NAMALWA (cell line): ENCODE results near the gene FAM209B.
A peak's percentile ranks its signal among the peaks of the same experiment; 100 is the strongest.
"Not testable (repeated sequence)": the region's sequence is repeated elsewhere in the genome, so short reads cannot be mapped to it uniquely, and the experiment has no call there.

Source experiments
- DNase-seq: peaks from one replicate; pipeline ENCODE4 v3.0.0-alpha.2; 2015; ENCODE audit warnings: low spot score

Gene FAM209B

DNA sequence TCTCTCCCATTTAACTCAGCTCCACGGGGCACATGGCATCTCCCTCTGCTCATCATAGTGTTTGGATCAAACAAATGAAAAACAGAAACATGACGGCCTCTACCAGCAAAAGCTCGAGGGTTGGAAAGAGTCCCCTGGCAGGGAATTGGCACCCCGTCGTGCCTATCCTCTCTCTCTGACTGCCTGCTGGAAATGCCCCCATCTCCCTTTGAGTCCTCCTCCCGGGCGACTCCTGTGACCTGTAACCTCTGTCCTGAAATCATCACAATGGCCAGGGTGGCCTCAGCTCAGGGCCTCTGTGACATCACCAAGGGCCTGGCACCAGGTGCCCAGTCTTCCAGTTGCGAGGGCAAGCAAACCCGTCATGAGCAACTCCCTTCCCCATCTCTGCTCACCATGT is at the start of gene FAM209B:
FAM209B (plus strand) TSS at position 301 of the 400 bp plus-strand sequence; CDS start at position 397, 96 bp downstream.
- not testable (repeated sequence) for DNase-seq

DNA sequence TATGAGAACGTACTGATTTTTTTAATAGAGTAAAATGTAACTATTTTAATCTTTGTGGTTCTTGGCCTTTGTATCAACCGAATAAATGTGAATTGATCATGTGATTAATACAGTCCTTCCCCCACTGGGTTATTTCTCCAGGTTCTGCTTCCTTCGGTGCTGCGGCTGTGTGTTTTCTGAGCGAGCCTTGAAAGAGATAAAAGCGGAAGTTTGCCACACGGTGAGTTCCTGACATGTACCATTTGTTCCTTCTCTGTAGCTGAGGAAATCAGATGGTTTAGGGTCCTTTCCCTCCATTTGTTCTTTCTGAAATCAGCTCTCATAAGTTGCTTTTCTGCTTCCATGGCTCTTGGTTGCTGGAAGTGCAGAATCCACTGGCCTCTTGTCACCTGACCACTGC is 49.1 kb upstream of the FAM209B start:
- no peak for DNase-seq

DNA sequence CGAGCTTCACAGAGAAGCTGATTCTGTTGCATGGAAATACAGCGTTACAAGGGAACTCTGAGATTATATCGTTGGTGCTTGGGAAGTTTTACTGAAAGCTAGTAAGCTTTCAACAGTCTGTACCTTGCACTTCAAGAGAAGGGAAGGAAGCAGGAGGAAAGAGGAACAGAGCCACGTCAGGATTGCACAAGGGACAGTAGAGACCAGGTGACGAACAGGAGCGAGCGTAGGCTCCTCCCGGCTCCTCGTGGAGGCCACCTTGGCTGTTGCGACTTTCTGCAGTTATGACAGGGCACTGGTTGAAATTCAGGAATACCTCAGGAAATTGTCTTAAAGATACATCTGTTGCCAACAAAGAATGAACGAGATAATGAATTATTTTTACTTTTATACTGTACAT is 45.8 kb upstream of the FAM209B start:
- no peak for DNase-seq

DNA sequence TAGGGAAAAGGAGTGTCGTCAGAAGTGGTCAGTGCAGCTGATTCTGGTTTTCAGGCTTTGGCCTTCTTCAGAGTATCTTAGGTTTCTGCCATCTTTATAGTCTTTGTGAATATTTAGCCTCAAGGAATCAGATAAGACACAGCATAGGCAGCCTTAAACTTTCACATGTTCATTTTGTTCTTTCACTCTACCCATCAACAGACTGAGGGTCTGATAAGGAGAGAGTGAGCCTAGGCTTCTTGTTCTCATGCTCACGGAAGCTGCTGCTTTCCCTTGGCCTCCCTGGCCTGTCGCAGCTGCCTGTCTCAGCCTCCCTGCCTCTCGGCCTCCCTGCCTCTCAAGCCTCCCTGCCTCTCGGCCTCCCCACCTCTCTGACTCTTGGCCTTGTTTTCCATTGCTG is 44.5 kb upstream of the FAM209B start:
- no peak for DNase-seq

- DNase-seq: no peak
These were observed 31.9 kb upstream of the FAM209B start for GRCh38 chr20:56501116-56501515.

DNA sequence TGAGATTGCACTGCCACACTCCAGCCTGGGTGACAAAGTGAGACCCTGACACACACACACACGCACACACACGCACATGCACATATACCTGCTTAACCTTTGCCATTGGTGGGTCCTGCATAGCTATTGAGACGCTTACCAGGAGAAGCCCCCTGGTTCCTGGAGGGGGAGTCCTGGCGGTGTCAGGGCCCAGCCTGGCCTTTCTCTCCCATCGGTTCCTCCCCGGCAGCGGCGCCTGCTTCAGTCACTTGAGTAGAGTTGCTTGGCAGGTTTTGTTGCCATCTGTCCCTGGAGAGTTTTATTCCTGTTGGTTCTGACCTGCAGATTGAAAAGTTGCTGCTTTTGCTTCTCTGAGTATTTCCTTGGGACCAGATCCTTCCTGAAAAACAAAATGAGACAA is 29.1 kb upstream of the FAM209B start:
- DNase-seq: no peak

GRCh38 chr20:56504373-56505005 is 28.6 kb upstream of the FAM209B start:
- peak; percentile 39 for DNase-seq

- no peak for DNase-seq
These were observed 26.9 kb upstream of the FAM209B start for GRCh38 chr20:56506103-56506502.

GRCh38 chr20:56511926-56512325 is 21.1 kb upstream of the FAM209B start:
- DNase-seq: no peak

DNA sequence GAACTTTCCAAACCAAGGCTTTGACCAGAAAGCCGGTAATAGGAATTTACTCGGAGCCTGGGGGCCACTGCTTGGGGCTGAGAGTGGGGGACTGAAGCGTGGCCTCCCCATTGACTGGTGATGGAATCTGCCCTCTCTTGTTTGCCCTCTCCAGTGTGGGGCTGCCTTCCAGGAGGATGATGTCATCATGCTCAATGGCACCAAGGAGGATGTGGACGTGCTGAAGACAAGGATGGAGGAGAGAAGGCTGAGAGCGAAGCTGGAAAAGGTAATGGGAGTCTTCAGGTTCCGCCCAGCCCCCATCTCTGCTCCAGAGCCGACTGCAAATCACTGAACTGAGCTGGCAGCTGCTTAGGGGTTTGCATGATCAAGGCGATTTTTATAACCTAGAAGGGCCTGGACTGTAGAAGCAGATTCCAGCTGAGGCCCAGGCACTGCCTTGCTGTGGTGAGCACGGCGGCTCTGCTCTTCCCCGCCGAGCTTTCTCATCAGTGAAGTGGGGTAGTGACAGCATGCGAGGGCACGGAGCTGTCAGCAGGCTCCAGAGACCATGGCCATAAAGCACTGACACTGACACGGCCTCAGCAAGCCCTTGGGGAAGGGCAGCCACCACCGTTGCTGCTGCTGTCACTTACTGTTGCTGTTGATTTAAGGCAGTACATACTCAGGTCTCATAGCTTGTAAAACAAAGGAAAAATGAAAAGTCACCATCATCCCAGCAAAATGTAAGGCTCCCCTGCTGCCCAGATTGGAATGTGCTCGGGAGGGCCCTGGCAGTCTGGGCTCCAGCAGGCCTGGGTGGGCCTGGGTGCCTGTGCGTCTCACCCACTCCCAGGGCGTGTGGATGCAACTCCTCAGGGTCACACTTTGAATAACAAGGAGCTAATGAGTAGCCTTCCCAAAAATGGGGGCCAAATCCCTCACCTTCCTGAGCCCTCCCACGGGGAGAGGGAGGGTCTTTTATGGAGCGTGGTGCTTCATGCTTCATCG is 19.6 kb upstream of the FAM209B start:
- no peak for DNase-seq

GRCh38 chr20:56516631-56517030 is 16.4 kb upstream of the FAM209B start:
- no peak for DNase-seq

GRCh38 chr20:56517211-56517610 is 15.8 kb upstream of the FAM209B start:
- no peak for DNase-seq

GRCh38 chr20:56517641-56518040 is 15.4 kb upstream of the FAM209B start:
- DNase-seq: no peak

GRCh38 chr20:56518126-56518525 is 14.9 kb upstream of the FAM209B start:
- no peak for DNase-seq

DNA sequence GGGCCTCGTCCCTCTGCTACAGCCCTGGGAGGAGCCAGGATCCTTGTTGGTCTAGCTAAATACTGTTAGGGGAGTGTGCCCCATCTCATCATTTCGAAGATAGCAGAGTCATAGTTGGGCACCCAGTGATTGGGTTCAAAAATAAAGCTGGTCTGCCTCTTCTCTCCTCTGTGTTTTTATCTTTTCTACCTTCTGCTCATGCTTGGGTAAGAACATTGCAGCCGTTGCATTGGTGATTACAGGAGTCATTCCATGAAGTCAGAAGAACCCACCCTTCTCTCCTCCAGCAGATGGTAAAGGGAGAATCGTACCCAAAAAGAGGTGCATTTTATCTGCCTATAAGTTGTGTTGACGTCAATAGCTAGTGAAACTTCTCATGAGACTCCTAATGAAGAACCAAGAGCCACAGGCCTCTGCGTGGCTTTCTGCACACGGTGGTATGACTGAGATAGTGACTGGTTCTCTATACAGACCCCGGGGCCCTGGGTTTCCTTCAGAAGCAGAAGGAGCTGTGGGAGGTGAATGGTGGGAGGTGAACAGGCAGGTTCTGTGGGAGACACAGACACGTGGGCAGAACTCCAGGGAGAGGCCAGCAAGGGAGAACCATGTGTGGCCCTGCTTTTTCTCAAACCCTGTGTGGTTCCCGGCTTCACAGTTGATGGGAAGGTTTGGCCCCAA is 14.2 kb upstream of the FAM209B start:
- DNase-seq: no peak

DNA sequence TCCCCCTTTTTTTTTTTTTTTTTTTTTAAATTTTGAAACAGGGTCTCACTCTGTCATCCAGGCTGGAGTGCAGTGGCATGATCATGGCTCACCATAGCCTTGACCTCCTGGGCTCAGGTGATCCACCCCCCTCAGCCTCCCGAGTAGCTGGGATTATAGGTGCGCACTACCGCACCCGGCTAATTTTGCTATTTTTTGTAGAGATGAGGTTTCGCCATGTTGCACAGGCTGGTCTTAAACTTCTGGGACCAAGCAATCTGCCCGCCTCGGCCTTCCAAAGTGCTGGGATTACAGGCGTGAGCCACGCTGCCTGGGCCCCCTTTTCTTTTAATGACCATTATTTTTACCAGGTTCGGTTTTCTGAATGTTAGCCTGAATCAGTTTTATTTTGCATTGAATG is 13.5 kb upstream of the FAM209B start:
- DNase-seq: no peak

DNA sequence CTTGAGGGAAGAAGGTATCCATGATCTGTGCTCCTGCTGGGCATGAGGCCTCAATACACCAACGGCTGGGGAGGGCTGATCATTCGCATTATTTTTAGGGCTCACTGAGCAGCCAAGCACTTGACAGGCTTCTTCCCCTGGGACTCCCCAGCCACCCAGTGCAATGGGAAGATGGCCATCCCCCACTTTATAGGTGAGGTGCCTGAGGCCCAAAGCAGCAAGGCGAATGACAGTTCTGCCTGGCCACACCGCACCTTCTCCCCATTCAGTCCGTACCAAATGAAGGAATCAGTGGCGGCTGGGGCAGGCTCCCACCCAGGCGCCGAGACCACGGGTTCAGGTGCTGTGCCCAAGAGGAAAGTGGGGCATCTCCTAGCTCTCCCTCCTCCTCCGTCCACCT is 12.9 kb upstream of the FAM209B start:
- DNase-seq: no peak

DNA sequence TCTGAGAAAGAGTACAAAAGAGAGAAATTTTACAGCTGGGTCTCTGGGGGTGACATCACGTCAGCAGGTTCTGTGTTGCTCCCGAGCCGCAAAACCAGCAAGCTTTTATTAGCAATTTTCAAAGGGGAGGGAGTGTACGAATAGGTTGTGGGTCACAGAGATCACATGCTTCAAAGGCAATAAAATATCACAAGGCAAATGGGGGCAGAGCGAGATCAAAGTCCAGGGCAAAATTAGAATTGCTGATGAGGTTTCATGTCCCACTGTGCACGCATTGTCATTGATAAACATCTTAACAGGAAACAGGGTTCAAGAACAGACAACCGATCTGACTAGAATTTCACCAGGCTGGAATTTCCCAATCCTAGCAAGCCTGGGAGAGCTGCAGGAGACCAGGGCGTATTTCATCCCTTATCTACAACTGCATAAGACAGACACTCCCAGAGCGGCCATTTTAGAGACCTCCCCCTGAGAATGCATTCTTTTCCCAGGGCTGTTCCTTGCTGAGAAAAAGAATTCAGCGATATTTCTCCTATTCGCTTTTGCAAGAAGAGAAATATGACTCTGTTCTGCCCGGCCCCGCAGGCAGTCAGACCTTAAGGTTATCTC is 12.2 kb upstream of the FAM209B start:
- DNase-seq: not testable (repeated sequence)

- DNase-seq: no peak
These were observed 10.7 kb upstream of the FAM209B start for GRCh38 chr20:56522311-56522710.

DNA sequence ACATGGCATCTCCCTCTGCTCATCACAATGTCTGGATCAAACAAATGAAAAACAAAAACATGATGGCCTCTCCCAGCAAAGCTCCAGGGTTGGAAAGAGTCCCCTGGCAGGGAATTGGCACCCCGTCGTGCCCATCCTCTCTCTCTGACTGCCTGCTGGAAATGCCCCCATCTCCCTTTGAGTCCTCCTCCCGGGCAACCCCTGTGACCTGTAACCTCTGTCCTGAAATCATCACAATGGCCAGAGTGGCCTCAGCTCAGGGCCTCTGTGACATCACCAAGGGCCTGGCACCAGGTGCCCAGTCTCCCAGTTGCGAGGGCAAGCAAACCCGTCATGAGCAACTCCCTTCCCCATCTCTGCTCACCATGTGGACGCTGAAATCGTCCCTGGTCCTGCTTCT is 8.6 kb upstream of the FAM209B start, which contains the start of gene FAM209A:
FAM209A (plus strand) TSS at position 301 of the 400 bp plus-strand sequence; CDS start at position 366, 65 bp downstream.
- DNase-seq: not testable (repeated sequence)

DNA sequence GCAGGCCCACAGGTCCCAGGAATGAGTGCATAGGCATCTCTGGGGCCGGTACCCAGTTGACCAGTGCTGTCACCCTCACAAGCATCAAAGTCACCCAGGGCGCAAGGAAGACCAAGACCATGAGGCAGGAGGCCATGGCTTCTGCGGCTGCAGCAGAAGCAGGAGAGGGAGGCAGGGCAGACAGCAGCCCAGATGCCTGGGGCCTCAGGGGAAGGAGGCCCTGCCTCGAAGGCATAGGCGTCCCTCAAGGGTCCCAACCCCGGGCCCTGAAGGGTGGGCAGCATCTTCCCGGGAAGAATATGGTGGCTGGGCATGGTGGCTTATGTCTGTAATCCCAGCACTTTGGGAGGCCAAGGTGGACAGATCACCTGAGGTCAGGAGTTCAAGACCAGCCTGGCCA is 5.5 kb upstream of the FAM209B start:
- no peak for DNase-seq

DNA sequence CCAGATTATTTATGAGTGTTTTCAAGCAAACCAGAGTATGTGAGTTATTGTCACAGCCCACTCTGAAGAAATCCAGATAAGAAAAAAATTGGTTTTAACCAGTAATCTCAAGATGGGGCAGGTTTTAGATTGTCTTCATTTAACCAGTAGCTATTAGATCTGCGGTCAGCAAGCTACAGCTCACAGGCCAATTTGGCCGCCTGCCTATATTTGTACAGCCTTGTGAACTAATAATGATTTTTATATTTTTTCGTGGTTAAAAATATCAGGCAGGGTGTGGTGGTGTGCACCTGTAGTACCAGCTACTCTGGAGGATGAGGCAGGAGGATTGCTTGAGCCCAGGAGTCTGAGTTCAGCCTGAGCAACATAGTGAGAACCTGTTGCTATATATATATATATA is 5.0 kb downstream of the FAM209B start:
- no peak for DNase-seq
